Measurements from ENCODE around the gene PIH1D1.
"Not testable (repeated sequence)": the region's sequence is repeated elsewhere in the genome, so short reads cannot be mapped to it uniquely, and the experiment has no call there.

The PIH1D1 gene

GRCh38 chr19:49448432-49448786 is 3.2 kb downstream of the PIH1D1 start:
- no peak for TF ChIP-seq POLR2AphosphoS5 (IDR thresholded peaks at IDR 0.05; ENCODE audit: low read depth, low read length)
- FAIRE-seq (no peak), DNase-seq (ENCODE audit: insufficient read length) (no peak)

GRCh38 chr19:49447485-49448431 is 3.9 kb downstream of the PIH1D1 start:
- DNase-seq (ENCODE audit: insufficient read length) (no peak), FAIRE-seq (no peak)
- TF ChIP-seq POLR2A (IDR thresholded peaks at IDR 0.05; ENCODE audit: low read depth, low read length) (no peak), POLR2AphosphoS5 (IDR thresholded peaks at IDR 0.05; ENCODE audit: low read depth, low read length) (no peak), TAF1 (IDR thresholded peaks at IDR 0.05; ENCODE audit: borderline replicate concordance, low read depth, low read length) (no peak)

GRCh38 chr19:49445997-49446396 is 5.6 kb downstream of the PIH1D1 start:
- TF ChIP-seq TAF1 (IDR thresholded peaks at IDR 0.05; ENCODE audit: borderline replicate concordance, low read depth, low read length) (no peak), POLR2A (IDR thresholded peaks at IDR 0.05; ENCODE audit: low read depth, low read length) (no peak), POLR2AphosphoS5 (IDR thresholded peaks at IDR 0.05; ENCODE audit: low read depth, low read length) (no peak)
- no peak for FAIRE-seq
- DNase-seq (ENCODE audit: insufficient read length) = no peak

GRCh38 chr19:49444100-49444700 is 7.4 kb downstream of the PIH1D1 start:
- DNase-seq (ENCODE audit: insufficient read length); FAIRE-seq: not testable (repeated sequence)

GRCh38 chr19:49443366-49444099 is 8.1 kb downstream of the PIH1D1 start:
- DNase-seq (ENCODE audit: insufficient read length) (peak; percentile 97), FAIRE-seq (peak; percentile 97)
- TF ChIP-seq TAF1 (IDR thresholded peaks at IDR 0.05; ENCODE audit: borderline replicate concordance, low read depth, low read length) = no peak
- no peak for TF ChIP-seq POLR2AphosphoS5 (IDR thresholded peaks at IDR 0.05; ENCODE audit: low read depth, low read length)

- DNase-seq (ENCODE audit: insufficient read length) (peak; percentile 71), FAIRE-seq (peak; percentile 77)
- TF ChIP-seq POLR2AphosphoS5 (IDR thresholded peaks at IDR 0.05; ENCODE audit: low read depth, low read length) = no peak
- no peak for TF ChIP-seq TAF1 (IDR thresholded peaks at IDR 0.05; ENCODE audit: borderline replicate concordance, low read depth, low read length)
- TF ChIP-seq POLR2A (IDR thresholded peaks at IDR 0.05; ENCODE audit: low read depth, low read length) = no peak
Observed at GRCh38 chr19:49442771-49443365, 8.7 kb downstream of the PIH1D1 start.

- TF ChIP-seq POLR2A (IDR thresholded peaks at IDR 0.05; ENCODE audit: low read depth, low read length) = no peak
- no peak for TF ChIP-seq POLR2AphosphoS5 (IDR thresholded peaks at IDR 0.05; ENCODE audit: low read depth, low read length)
- TF ChIP-seq TAF1 (IDR thresholded peaks at IDR 0.05; ENCODE audit: borderline replicate concordance, low read depth, low read length) = no peak
- DNase-seq (ENCODE audit: insufficient read length) (no peak), FAIRE-seq (no peak)
Observed at GRCh38 chr19:49442354-49442753, 9.3 kb downstream of the PIH1D1 start.

- FAIRE-seq (no peak), DNase-seq (ENCODE audit: insufficient read length) (no peak)
- TF ChIP-seq TAF1 (IDR thresholded peaks at IDR 0.05; ENCODE audit: borderline replicate concordance, low read depth, low read length) = no peak
- no peak for TF ChIP-seq POLR2AphosphoS5 (IDR thresholded peaks at IDR 0.05; ENCODE audit: low read depth, low read length)
- TF ChIP-seq POLR2A (IDR thresholded peaks at IDR 0.05; ENCODE audit: low read depth, low read length) = no peak
Observed at GRCh38 chr19:49441960-49442350, 9.7 kb downstream of the PIH1D1 start.

GRCh38 chr19:49441210-49441959 is 10.2 kb downstream of the PIH1D1 start, which contains the start of gene SLC17A7:
TSS of gene SLC17A7 (minus strand) at chr19:49441527. CDS start at chr19:49441379, 148 bp downstream.
- no peak for FAIRE-seq
- peak; percentile 69 for DNase-seq (ENCODE audit: insufficient read length)
- no peak for TF ChIP-seq TAF1 (IDR thresholded peaks at IDR 0.05; ENCODE audit: borderline replicate concordance, low read depth, low read length)
- TF ChIP-seq POLR2A (IDR thresholded peaks at IDR 0.05; ENCODE audit: low read depth, low read length) = no peak
- no peak for TF ChIP-seq POLR2AphosphoS5 (IDR thresholded peaks at IDR 0.05; ENCODE audit: low read depth, low read length)

- TF ChIP-seq TAF1 (IDR thresholded peaks at IDR 0.05; ENCODE audit: borderline replicate concordance, low read depth, low read length) = no peak
- TF ChIP-seq POLR2A (IDR thresholded peaks at IDR 0.05; ENCODE audit: low read depth, low read length) = no peak
- TF ChIP-seq POLR2AphosphoS5 (IDR thresholded peaks at IDR 0.05; ENCODE audit: low read depth, low read length) = no peak
- DNase-seq (ENCODE audit: insufficient read length) = no peak
- no peak for FAIRE-seq
Observed at GRCh38 chr19:49440439-49441209, 11.0 kb downstream of the PIH1D1 start.
